SK-N-SH treated with all-trans-retinoic acid at 6 μM for 48 hours (cell line): Measurements from ENCODE around the gene AMFR.

Experiments used
- ARNTL ChIP-seq: fragments of 450-650 bp; formaldehyde crosslinking; IDR thresholded peaks from 2 replicates; pipeline ENCODE4 v1.5.0; 2020; ENCODE audit warnings: low read depth, mild to moderate bottlenecking, moderate library complexity, borderline replicate concordance
- BACH2 ChIP-seq: fragments of 250-450 bp; sonication (Bioruptor Pico); IDR thresholded peaks from 2 replicates; pipeline ENCODE4 v1.9.0; 2021; ENCODE audit warnings: mild to moderate bottlenecking, borderline replicate concordance
- CREB5 ChIP-seq: fragments of 250-450 bp; sonication (Bioruptor Pico); IDR thresholded peaks from 2 replicates; pipeline ENCODE4 v1.5.1; 2020; ENCODE audit warnings: low read depth, mild to moderate bottlenecking, moderate library complexity
- CSDC2 ChIP-seq: fragments of 250-450 bp; sonication (Bioruptor Pico); IDR thresholded peaks from 2 replicates; pipeline ENCODE4 v1.5.0; 2020; ENCODE audit warnings: mild to moderate bottlenecking, moderate library complexity
- GLIS3 ChIP-seq: fragments of 250-450 bp; sonication (Bioruptor Pico); IDR thresholded peaks from 2 replicates; pipeline ENCODE4 v1.5.0; 2020; ENCODE audit warnings: mild to moderate bottlenecking, moderate library complexity
- ISL1 ChIP-seq: fragments of 250-450 bp; sonication (Bioruptor Pico); IDR thresholded peaks from 2 replicates; pipeline ENCODE4 v2.1.2; 2022; ENCODE audit warnings: mild to moderate bottlenecking, moderate library complexity
- PPARA ChIP-seq: fragments of 250-450 bp; sonication (Bioruptor Pico); IDR thresholded peaks from 2 replicates; pipeline ENCODE4 v1.5.0; 2020; ENCODE audit warnings: mild to moderate bottlenecking, borderline replicate concordance
- TOX ChIP-seq: fragments of 250-450 bp; sonication (Bioruptor Pico); IDR thresholded peaks from 2 replicates; pipeline ENCODE4 v1.8.0; 2021; ENCODE audit warnings: mild to moderate bottlenecking, moderate library complexity, borderline replicate concordance
- ZC3H10 ChIP-seq: fragments of 250-450 bp; sonication (Bioruptor Pico); IDR thresholded peaks from 2 replicates; pipeline ENCODE4 v1.5.1; 2021; ENCODE audit warnings: mild to moderate bottlenecking, moderate library complexity
- ZFP3 ChIP-seq: fragments of 250-450 bp; sonication (Bioruptor Pico); IDR thresholded peaks from 2 replicates; pipeline ENCODE4 v1.5.0; 2020; ENCODE audit warnings: mild to moderate bottlenecking, moderate library complexity
- TF ChIP-seq, protein P1 (sequence below): fragments of 250-450 bp; sonication (Bioruptor Pico); IDR thresholded peaks from 2 replicates; pipeline ENCODE4 v1.8.0; 2020; ENCODE audit warnings: mild to moderate bottlenecking, moderate library complexity, borderline replicate concordance

GRCh38 chr16:56360117-56361008 lies 65.0 kb downstream of the AMFR start:
- no peak for TF ChIP-seq ZC3H10 (CRISPR knock-in tag)
- TF ChIP-seq, protein P1, sequence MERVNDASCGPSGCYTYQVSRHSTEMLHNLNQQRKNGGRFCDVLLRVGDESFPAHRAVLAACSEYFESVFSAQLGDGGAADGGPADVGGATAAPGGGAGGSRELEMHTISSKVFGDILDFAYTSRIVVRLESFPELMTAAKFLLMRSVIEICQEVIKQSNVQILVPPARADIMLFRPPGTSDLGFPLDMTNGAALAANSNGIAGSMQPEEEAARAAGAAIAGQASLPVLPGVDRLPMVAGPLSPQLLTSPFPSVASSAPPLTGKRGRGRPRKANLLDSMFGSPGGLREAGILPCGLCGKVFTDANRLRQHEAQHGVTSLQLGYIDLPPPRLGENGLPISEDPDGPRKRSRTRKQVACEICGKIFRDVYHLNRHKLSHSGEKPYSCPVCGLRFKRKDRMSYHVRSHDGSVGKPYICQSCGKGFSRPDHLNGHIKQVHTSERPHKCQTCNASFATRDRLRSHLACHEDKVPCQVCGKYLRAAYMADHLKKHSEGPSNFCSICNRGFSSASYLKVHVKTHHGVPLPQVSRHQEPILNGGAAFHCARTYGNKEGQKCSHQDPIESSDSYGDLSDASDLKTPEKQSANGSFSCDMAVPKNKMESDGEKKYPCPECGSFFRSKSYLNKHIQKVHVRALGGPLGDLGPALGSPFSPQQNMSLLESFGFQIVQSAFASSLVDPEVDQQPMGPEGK (CRISPR knock-in tag) = no peak
- no peak for TF ChIP-seq CREB5
- TF ChIP-seq ISL1 (CRISPR knock-in tag) = no peak
- no peak for TF ChIP-seq CSDC2 (CRISPR knock-in tag)
- TF ChIP-seq TOX (CRISPR knock-in tag) = no peak
- TF ChIP-seq ZFP3 = no peak
- TF ChIP-seq GLIS3 (CRISPR knock-in tag) = no peak
- no peak for TF ChIP-seq PPARA
- TF ChIP-seq BACH2 (CRISPR knock-in tag) = no peak
- TF ChIP-seq ARNTL = no peak
